Endothelial cell (in vitro differentiated cells): ENCODE measurements around the gene USP9X. TPM values are rescaled to one million over a fixed set of nuclear protein-coding genes. Genes with fewer than 3 reads are reported as not detected.
"Not testable (repeated sequence)": the region's sequence is repeated elsewhere in the genome, so short reads cannot be mapped to it uniquely, and the experiment has no call there.

Experiments
- DNase-seq: peaks from one replicate; pipeline ENCODE4 v3.0.0; 2021; ENCODE audit warnings: low spot score
- H3K27ac Mint-ChIP-seq: one replicate; pipeline ENCODE4 v1.8.0; 2021; ENCODE audit warnings: mixed read lengths, inconsistent platforms; ENCODE audit not compliant: unreplicated experiment
- H3K27me3 Mint-ChIP-seq: one replicate; pipeline ENCODE4 v1.8.0; 2021; ENCODE audit warnings: mild to moderate bottlenecking, moderate library complexity, mixed read lengths, inconsistent platforms; ENCODE audit not compliant: unreplicated experiment
- H3K36me3 Mint-ChIP-seq: one replicate; pipeline ENCODE4 v1.8.0; 2021; ENCODE audit warnings: mild to moderate bottlenecking, low read depth, mixed read lengths, inconsistent platforms; ENCODE audit not compliant: unreplicated experiment
- H3K4me1 Mint-ChIP-seq: one replicate; pipeline ENCODE4 v1.8.0; 2021; ENCODE audit warnings: mild to moderate bottlenecking, mixed read lengths, inconsistent platforms; ENCODE audit not compliant: unreplicated experiment
- H3K4me3 Mint-ChIP-seq: one replicate; pipeline ENCODE4 v1.8.0; 2021; ENCODE audit warnings: mild to moderate bottlenecking, mixed read lengths, inconsistent platforms; ENCODE audit not compliant: unreplicated experiment
- H3K9me3 Mint-ChIP-seq: one replicate; pipeline ENCODE4 v1.8.0; 2021; ENCODE audit warnings: mixed read lengths, inconsistent platforms; ENCODE audit not compliant: unreplicated experiment
- CTCF ChIP-seq: fragments of 200-600 bp; sonication (generic); IDR thresholded peaks from one replicate; pipeline ENCODE4 v1.5.0; 2021; ENCODE audit warnings: antibody characterized with exemption; ENCODE audit not compliant: unreplicated experiment
- total RNA-seq: library from RNA; stranded (reverse); fragmentation: NEBNext Ultra II Directional; extraction: Animal tissue kit (Norgen Biotek cat#: 25700); gene quantifications from one replicate; pipeline ENCODE4 v1.2.1, GENCODE V29; 2021; ENCODE audit not compliant: unreplicated experiment

Gene USP9X
- total RNA-seq, 1 donor from 2014 or later = 72.9 TPM

GRCh38 chrX:41100200-41100599 lies 15.0 kb downstream of the USP9X start:
- no peak overlapping the region for H3K27ac Mint-ChIP-seq
- H3K27me3 Mint-ChIP-seq = no peaks in the 10 kb centered on the region
- no peaks in the 10 kb centered on the region for H3K36me3 Mint-ChIP-seq
- H3K4me1 Mint-ChIP-seq = peaks cover 15% of the 10 kb centered on the region
- no peak for DNase-seq
- TF ChIP-seq CTCF = no peak
- H3K4me3 Mint-ChIP-seq = no peak overlapping the region
- no peaks in the 10 kb centered on the region for H3K9me3 Mint-ChIP-seq

- Mint-ChIP-seq H3K27me3 (no peaks in the 10 kb centered on the region), H3K4me1 (peaks cover 9% of the 10 kb centered on the region), H3K27ac (no peak overlapping the region), H3K9me3 (no peaks in the 10 kb centered on the region), H3K36me3 (no peaks in the 10 kb centered on the region), H3K4me3 (no peak overlapping the region)
- no peak for DNase-seq
- no peak for TF ChIP-seq CTCF
Measured at GRCh38 chrX:41100819-41101218, 15.6 kb downstream of the USP9X start.

GRCh38 chrX:41105005-41105404 lies 19.8 kb downstream of the USP9X start:
- no peak for TF ChIP-seq CTCF
- Mint-ChIP-seq H3K27me3 (no peaks in the 10 kb centered on the region), H3K4me1 (peaks cover 19% of the 10 kb centered on the region), H3K9me3 (no peaks in the 10 kb centered on the region), H3K4me3 (no peak overlapping the region), H3K36me3 (no peaks in the 10 kb centered on the region), H3K27ac (no peak overlapping the region)
- DNase-seq = no peak

GRCh38 chrX:41106257-41106656 lies 21.0 kb downstream of the USP9X start:
- H3K9me3 Mint-ChIP-seq = not testable (repeated sequence)

GRCh38 chrX:41108007-41108406 lies 22.8 kb downstream of the USP9X start:
- no peaks in the 10 kb centered on the region for H3K9me3 Mint-ChIP-seq
- H3K4me3 Mint-ChIP-seq = no peak overlapping the region
- peaks cover 23% of the 10 kb centered on the region for H3K4me1 Mint-ChIP-seq
- DNase-seq = no peak
- H3K36me3 Mint-ChIP-seq = no peaks in the 10 kb centered on the region
- H3K27ac Mint-ChIP-seq = no peak overlapping the region
- peaks cover 2% of the 10 kb centered on the region for H3K27me3 Mint-ChIP-seq
- no peak for TF ChIP-seq CTCF

More at GRCh38 chrX:41106257-41106656, 21.0 kb downstream of the USP9X start:
- H3K4me1 Mint-ChIP-seq = peaks cover 23% of the 10 kb centered on the region
- H3K4me3 Mint-ChIP-seq, H3K27me3 Mint-ChIP-seq, DNase-seq, H3K36me3 Mint-ChIP-seq, H3K27ac Mint-ChIP-seq: not testable (repeated sequence)
